ENCODE data around the gene WAPL. TPM values are rescaled to one million over a fixed set of nuclear protein-coding genes. Genes with fewer than 3 reads are reported as not detected.

Gene WAPL
- total and polyA plus RNA-seq, 2 of the 8 experiments (the other 6 are each of a cell fraction or from before 2014, with no cell fraction given), result 12.8 to 48.1 TPM

DNA sequence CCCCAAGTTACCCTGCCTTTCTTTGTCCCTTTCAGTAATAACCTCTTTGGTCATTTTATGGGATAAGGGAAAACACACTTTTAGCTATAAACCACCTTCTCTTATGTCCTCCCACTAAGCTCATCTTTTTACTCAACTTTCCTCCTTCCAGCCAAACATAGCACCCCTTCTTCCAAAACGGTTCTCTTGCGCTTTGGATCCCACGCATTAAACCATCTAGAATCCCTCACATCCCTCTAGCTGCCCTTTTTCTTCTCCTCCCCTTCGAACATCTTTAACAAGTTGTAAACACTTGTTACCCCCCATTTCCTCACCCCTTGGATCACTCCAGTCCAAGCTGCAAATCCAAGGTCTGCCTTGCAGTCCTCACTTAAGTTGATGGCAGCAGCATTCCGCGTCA is 13.4 kb downstream of the WAPL start (continued):
- TF ChIP-seq CTBP2 (IDR thresholded peaks at IDR 0.05; ENCODE audit: borderline replicate concordance, insufficient read depth, insufficient read length, low read length), result no peak
- no peak for TF ChIP-seq EGR1 (IDR thresholded peaks at IDR 0.05; ENCODE audit: borderline replicate concordance, low read depth, low read length)
- no peak for TF ChIP-seq SP2 (IDR thresholded peaks at IDR 0.05; ENCODE audit: low read length)
- no peak for TF ChIP-seq GTF2F1 (IDR thresholded peaks at IDR 0.05; ENCODE audit: borderline replicate concordance, low read depth, low read length)

Measured in H1 (cell line).